Measurements from ENCODE around the gene GPANK1.

Gene GPANK1

DNA sequence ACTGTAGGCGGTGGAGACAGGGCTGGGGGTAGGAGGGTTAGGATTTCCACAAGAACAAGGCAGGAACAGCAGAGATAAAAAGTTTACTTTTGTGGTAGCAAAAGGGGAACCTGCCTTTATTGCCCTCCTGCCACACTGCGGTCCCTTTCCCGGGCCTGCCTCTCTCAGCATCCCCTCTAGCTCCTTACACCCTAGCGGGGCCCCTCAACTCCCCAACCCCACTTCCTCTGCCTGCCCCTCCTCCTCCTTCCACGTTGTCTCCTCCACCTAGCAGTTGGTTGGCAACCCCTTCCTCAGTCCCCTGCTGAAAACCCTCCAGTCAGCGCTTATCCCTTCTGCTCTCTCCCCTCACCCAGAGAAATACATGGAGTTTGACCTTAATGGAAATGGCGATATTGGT lies 49.0 kb downstream of the GPANK1 start:
- Histone ChIP-seq H3K36me3 (ENCODE audit: insufficient read depth, low read length) (no peaks in the 10 kb centered on the region), H4K20me1 (ENCODE audit: insufficient read depth, low read length) (no peaks in the 10 kb centered on the region), H3K79me2 (ENCODE audit: insufficient read depth, low read length) (no peaks in the 10 kb centered on the region), H3K27me3 (ENCODE audit: insufficient read depth, low read length) (no peaks in the 10 kb centered on the region), H3K4me3 (ENCODE audit: low read depth, low read length, poor library complexity, severe bottlenecking) (peak overlapping the region; percentile 22), H2AFZ (ENCODE audit: low read length) (no peak overlapping the region), H3K27ac (ENCODE audit: low read depth, low read length, poor library complexity, severe bottlenecking) (peak overlapping the region; percentile 43), H3K4me2 (ENCODE audit: low read length) (peak overlapping the region; percentile 59; the same call in 1 of the 2 replicates), H3K9me2 (ENCODE audit: low read depth, low read length) (no peaks in the 10 kb centered on the region), H3K9ac (ENCODE audit: low read length) (peak overlapping the region; percentile 43; the same call in 1 of the 2 replicates), H3K4me1 (ENCODE audit: insufficient read depth, low read length, severe bottlenecking) (peaks cover 30% of the 10 kb centered on the region), H3K9me3 (ENCODE audit: low read length) (no peaks in the 10 kb centered on the region), H3F3A (ENCODE audit: insufficient read depth, low read length) (no peaks in the 10 kb centered on the region)
- TF ChIP-seq, protein P1, sequence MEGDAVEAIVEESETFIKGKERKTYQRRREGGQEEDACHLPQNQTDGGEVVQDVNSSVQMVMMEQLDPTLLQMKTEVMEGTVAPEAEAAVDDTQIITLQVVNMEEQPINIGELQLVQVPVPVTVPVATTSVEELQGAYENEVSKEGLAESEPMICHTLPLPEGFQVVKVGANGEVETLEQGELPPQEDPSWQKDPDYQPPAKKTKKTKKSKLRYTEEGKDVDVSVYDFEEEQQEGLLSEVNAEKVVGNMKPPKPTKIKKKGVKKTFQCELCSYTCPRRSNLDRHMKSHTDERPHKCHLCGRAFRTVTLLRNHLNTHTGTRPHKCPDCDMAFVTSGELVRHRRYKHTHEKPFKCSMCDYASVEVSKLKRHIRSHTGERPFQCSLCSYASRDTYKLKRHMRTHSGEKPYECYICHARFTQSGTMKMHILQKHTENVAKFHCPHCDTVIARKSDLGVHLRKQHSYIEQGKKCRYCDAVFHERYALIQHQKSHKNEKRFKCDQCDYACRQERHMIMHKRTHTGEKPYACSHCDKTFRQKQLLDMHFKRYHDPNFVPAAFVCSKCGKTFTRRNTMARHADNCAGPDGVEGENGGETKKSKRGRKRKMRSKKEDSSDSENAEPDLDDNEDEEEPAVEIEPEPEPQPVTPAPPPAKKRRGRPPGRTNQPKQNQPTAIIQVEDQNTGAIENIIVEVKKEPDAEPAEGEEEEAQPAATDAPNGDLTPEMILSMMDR (IDR thresholded peaks at IDR 0.05; ENCODE audit: low read length): no peak
- no peak for TF ChIP-seq EZH2 (IDR thresholded peaks at IDR 0.05; ENCODE audit: borderline replicate concordance, low read length)

DNA sequence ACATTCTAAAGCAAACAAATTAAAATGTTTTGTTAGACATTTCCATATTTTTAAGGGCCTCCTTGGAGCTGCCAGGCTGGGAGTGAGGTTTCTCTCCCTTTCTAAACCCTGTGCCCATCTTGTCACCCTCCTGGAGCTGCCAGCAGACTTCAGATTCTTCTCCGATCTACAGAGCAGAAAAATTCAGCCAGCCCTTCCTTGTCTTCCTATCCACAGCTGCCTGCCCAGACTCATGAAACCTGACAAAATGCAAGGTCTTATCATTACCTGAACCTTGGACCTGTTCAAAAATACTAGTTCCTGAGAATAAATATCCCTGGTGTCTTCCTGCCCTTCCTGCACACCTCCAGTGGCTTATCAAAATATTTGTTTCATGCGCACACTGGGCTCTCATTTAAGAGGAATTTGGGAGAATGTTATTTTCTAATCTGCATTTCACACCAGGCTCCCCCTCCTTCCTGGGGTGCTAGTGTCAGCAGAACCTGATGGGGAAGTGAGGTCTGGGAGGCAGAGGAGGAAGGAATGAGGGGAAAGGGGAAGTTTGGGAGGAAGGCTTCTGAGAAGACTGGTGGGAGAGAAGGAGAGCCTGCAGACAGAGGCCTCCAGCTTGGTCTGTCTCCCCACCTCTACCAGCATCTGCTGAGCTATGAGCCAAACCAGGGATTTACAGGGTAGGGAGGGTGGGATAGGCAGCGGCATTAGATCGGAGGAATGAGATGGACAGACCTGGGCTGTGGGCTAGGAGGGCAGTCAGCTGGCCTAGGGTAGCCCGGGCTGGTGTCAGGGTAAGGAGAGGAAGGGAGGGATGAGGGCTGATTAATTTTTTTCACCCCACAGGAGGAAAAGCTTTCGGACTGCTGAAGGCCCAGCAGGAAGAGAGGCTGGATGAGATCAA lies 49.9 kb downstream of the GPANK1 start, which contains the start of gene AIF1:
Gene AIF1 (plus strand): TSS at position 551 of the 895 bp plus-strand sequence. CDS start 96 bp downstream, at position 647.
- H3K27me3 ChIP-seq (ENCODE audit: insufficient read depth, low read length): no peaks in the 10 kb centered on the region
- TF ChIP-seq, protein P1 (IDR thresholded peaks at IDR 0.05; ENCODE audit: low read length): no peak
- TF ChIP-seq EZH2 (IDR thresholded peaks at IDR 0.05; ENCODE audit: borderline replicate concordance, low read length): no peak
- H2AFZ ChIP-seq (ENCODE audit: low read length): no peak within 1 kb of the TSS
- peak within 1 kb of the TSS; percentile 60 for H3K27ac ChIP-seq (ENCODE audit: low read depth, low read length, poor library complexity, severe bottlenecking)
- peak within 1 kb of the TSS; percentile 22 for H3K4me3 ChIP-seq (ENCODE audit: low read depth, low read length, poor library complexity, severe bottlenecking)
- no peaks in the 10 kb centered on the region for H3K9me3 ChIP-seq (ENCODE audit: low read length)
- no peaks in the 10 kb centered on the region for H3K9me2 ChIP-seq (ENCODE audit: low read depth, low read length)
- H4K20me1 ChIP-seq (ENCODE audit: insufficient read depth, low read length): no peaks in the 10 kb centered on the region
- H3F3A ChIP-seq (ENCODE audit: insufficient read depth, low read length): no peaks in the 10 kb centered on the region
- H3K36me3 ChIP-seq (ENCODE audit: insufficient read depth, low read length): no peaks in the 10 kb centered on the region
- H3K4me2 ChIP-seq (ENCODE audit: low read length): peak within 1 kb of the TSS; percentile 59
- peaks cover 28% of the 10 kb centered on the region for H3K4me1 ChIP-seq (ENCODE audit: insufficient read depth, low read length, severe bottlenecking)
- H3K9ac ChIP-seq (ENCODE audit: low read length): peak within 1 kb of the TSS; percentile 43; the same call in 1 of the 2 replicates
- H3K79me2 ChIP-seq (ENCODE audit: insufficient read depth, low read length): no peaks in the 10 kb centered on the region

- H3K9me3 ChIP-seq (ENCODE audit: low read length): no peaks in the 10 kb centered on the region
- no peaks in the 10 kb centered on the region for H3K27me3 ChIP-seq (ENCODE audit: insufficient read depth, low read length)
- no peaks in the 10 kb centered on the region for H3F3A ChIP-seq (ENCODE audit: insufficient read depth, low read length)
- H3K4me3 ChIP-seq (ENCODE audit: low read depth, low read length, poor library complexity, severe bottlenecking): no peak overlapping the region
- no peaks in the 10 kb centered on the region for H3K36me3 ChIP-seq (ENCODE audit: insufficient read depth, low read length)
- no peak overlapping the region for H2AFZ ChIP-seq (ENCODE audit: low read length)
- H3K27ac ChIP-seq (ENCODE audit: low read depth, low read length, poor library complexity, severe bottlenecking): peak overlapping the region; percentile 60
- no peaks in the 10 kb centered on the region for H4K20me1 ChIP-seq (ENCODE audit: insufficient read depth, low read length)
- no peak overlapping the region; the same call in 1 of the 2 replicates for H3K9ac ChIP-seq (ENCODE audit: low read length)
- H3K9me2 ChIP-seq (ENCODE audit: low read depth, low read length): no peaks in the 10 kb centered on the region
- H3K4me1 ChIP-seq (ENCODE audit: insufficient read depth, low read length, severe bottlenecking): peaks cover 32% of the 10 kb centered on the region
- TF ChIP-seq EZH2 (IDR thresholded peaks at IDR 0.05; ENCODE audit: borderline replicate concordance, low read length): no peak
- TF ChIP-seq, protein P1 (IDR thresholded peaks at IDR 0.05; ENCODE audit: low read length): no peak
- peak overlapping the region; percentile 23 for H3K4me2 ChIP-seq (ENCODE audit: low read length)
- no peaks in the 10 kb centered on the region for H3K79me2 ChIP-seq (ENCODE audit: insufficient read depth, low read length)
These were observed 50.6 kb downstream of the GPANK1 start for GRCh38 chr6:31614075-31614619.
